MM.1S (cell line): Measurements from ENCODE around the gene TNK2.
"Not testable (repeated sequence)": the region's sequence is repeated elsewhere in the genome, so short reads cannot be mapped to it uniquely, and the experiment has no call there.

ENCODE experiments used
- CTCF ChIP-seq: fragments of 300-600 bp; sonication (generic); IDR thresholded peaks from 2 replicates; pipeline ENCODE4 v1.5.1; 2016; ENCODE audit warnings: antibody characterized with exemption, low read length, mixed read lengths
- EZH2 ChIP-seq: fragments of 300-600 bp; sonication (generic); optimal IDR thresholded peaks from 2 replicates; pipeline ENCODE3; 2017; ENCODE audit warnings: low read depth, mild to moderate bottlenecking, antibody characterized with exemption, low read length, mixed read lengths
- EZH2phosphoT487 ChIP-seq: fragments of 300-600 bp; sonication (generic); IDR thresholded peaks from 2 replicates; pipeline ENCODE4 v1.6.1; 2018; ENCODE audit warnings: antibody characterized with exemption, low read length

GRCh38 chr3:195901836-195902585, 6.3 kb downstream of the TNK2 start:
- not testable (repeated sequence) for TF ChIP-seq CTCF, EZH2phosphoT487, EZH2
